SU-DHL-6 (cell line): Measurements from ENCODE around the gene COX6B1.
"Not testable (repeated sequence)": the region's sequence is repeated elsewhere in the genome, so short reads cannot be mapped to it uniquely, and the experiment has no call there.

Source experiments
- H2AFZ ChIP-seq: fragments of 200-600 bp; sonication (generic); 2 replicates; pipeline ENCODE4 v1.6.1; 2014; ENCODE audit warnings: low read depth, mild to moderate bottlenecking, moderate library complexity, mixed read lengths, antibody characterized with exemption, low read length; ENCODE audit not compliant: severe bottlenecking
- H3F3A ChIP-seq: fragments of 200-600 bp; shearing (Covaris generic); 2 replicates; pipeline ENCODE4 v1.6.0; 2016; ENCODE audit warnings: antibody characterized with exemption, mild to moderate bottlenecking; ENCODE audit not compliant: insufficient read depth
- H3K27ac ChIP-seq: fragments of 200-600 bp; sonication (generic); 2 replicates; pipeline ENCODE4 v1.5.1; 2016; ENCODE audit warnings: low read depth, mild to moderate bottlenecking, low read length, moderate library complexity, mixed read lengths
- H3K27me3 ChIP-seq: fragments of 200-600 bp; sonication (generic), shearing (Covaris generic); 2 replicates; pipeline ENCODE4 v1.6.0; 2014; ENCODE audit warnings: mild to moderate bottlenecking, low read length
- H3K36me3 ChIP-seq: fragments of 200-600 bp; sonication (generic); 2 replicates; pipeline ENCODE4 v1.6.1; 2014; ENCODE audit warnings: mild to moderate bottlenecking, low read length, mixed read lengths
- H3K4me2 ChIP-seq: fragments of 300-600, 200-600 bp; shearing (Covaris generic), sonication (generic); 2 replicates; pipeline ENCODE4 v1.6.0; 2014; ENCODE audit warnings: low read length, low read depth, mild to moderate bottlenecking; ENCODE audit not compliant: poor library complexity, severe bottlenecking
- H3K4me3 ChIP-seq: fragments of 200-600 bp; sonication (generic); 2 replicates; pipeline ENCODE4 v1.5.1; 2014; ENCODE audit warnings: antibody characterized with exemption, low read length, mild to moderate bottlenecking, mixed read lengths; ENCODE audit not compliant: insufficient read depth, poor library complexity, severe bottlenecking
- H3K79me2 ChIP-seq: fragments of 200-600 bp; sonication (generic); 2 replicates; pipeline ENCODE4 v1.6.1; 2014; ENCODE audit warnings: mild to moderate bottlenecking, low read length, moderate library complexity; ENCODE audit not compliant: insufficient read depth
- H3K9ac ChIP-seq: fragments of 200-600 bp; sonication (generic); 2 replicates; pipeline ENCODE4 v1.7.0; 2014; ENCODE audit warnings: mild to moderate bottlenecking, low read length
- H3K9me2 ChIP-seq: fragments of 200-600 bp; sonication (generic); replicated peaks from 2 replicates; pipeline ENCODE4 v1.6.1; 2014; ENCODE audit warnings: low read length; ENCODE audit not compliant: insufficient read depth
- H3K9me3 ChIP-seq: fragments of 200-600 bp; sonication (generic); 2 replicates; pipeline ENCODE4 v1.6.1; 2014; ENCODE audit warnings: low read length, mixed read lengths; ENCODE audit not compliant: insufficient read depth
- H4K20me1 ChIP-seq: fragments of 200-600 bp; sonication (generic); 2 replicates; pipeline ENCODE4 v1.6.1; 2014; ENCODE audit warnings: low read depth, mild to moderate bottlenecking, antibody characterized with exemption, low read length, moderate library complexity, mixed read lengths
- EZH2phosphoT487 ChIP-seq: fragments of 200-600 bp; sonication (generic), shearing (Covaris generic); conservative IDR thresholded peaks from 2 replicates; pipeline ENCODE4 v1.6.1; 2018; ENCODE audit warnings: mild to moderate bottlenecking, antibody characterized with exemption, low read length, moderate library complexity, mixed read lengths
- TF ChIP-seq, protein P1 (sequence below): fragments of 200-600 bp; sonication (generic); IDR thresholded peaks from one replicate; pipeline ENCODE4 v1.5.1; 2017; ENCODE audit warnings: antibody characterized with exemption, mild to moderate bottlenecking, low read length, moderate library complexity; ENCODE audit not compliant: insufficient read depth, poor library complexity, severe bottlenecking

The COX6B1 gene

DNA sequence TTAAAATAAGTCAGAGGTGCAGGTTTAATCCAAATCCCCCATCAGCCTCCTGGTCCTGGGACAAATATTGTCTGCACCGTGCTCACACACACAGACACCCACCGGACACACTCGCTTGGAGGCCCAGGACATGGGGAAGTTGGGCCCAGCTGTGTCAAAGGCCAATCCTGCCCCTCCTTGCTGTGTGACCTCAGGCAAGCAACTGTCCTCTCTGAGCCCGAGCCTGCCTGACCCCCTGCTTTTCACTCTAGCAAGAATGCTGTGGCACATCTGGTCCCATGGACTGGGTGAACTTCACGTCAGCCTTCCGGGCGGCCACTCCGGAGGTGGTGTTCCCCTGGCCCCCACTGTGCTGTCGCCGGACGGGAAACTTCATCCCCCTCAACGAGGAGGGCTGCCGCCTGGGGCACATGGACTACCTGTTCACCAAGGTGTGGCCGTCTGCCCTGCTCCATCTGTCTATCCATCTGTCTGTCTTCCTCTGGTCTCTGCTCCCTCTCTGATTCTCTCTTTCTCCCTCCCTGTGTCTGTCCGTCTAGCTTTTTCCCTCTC is 27.5 kb downstream of the COX6B1 start:
- Histone ChIP-seq H3K4me3 (no peak overlapping the region), H3K27ac (no peak overlapping the region), H2AFZ (no peak overlapping the region), H4K20me1 (no peaks in the 10 kb centered on the region), H3F3A (no peaks in the 10 kb centered on the region), H3K36me3 (no peaks in the 10 kb centered on the region), H3K9me2 (no peaks in the 10 kb centered on the region), H3K4me2 (no peak overlapping the region), H3K79me2 (no peaks in the 10 kb centered on the region), H3K9me3 (no peaks in the 10 kb centered on the region), H3K9ac (no peak overlapping the region), H3K27me3 (no peaks in the 10 kb centered on the region)
- TF ChIP-seq, protein P1, sequence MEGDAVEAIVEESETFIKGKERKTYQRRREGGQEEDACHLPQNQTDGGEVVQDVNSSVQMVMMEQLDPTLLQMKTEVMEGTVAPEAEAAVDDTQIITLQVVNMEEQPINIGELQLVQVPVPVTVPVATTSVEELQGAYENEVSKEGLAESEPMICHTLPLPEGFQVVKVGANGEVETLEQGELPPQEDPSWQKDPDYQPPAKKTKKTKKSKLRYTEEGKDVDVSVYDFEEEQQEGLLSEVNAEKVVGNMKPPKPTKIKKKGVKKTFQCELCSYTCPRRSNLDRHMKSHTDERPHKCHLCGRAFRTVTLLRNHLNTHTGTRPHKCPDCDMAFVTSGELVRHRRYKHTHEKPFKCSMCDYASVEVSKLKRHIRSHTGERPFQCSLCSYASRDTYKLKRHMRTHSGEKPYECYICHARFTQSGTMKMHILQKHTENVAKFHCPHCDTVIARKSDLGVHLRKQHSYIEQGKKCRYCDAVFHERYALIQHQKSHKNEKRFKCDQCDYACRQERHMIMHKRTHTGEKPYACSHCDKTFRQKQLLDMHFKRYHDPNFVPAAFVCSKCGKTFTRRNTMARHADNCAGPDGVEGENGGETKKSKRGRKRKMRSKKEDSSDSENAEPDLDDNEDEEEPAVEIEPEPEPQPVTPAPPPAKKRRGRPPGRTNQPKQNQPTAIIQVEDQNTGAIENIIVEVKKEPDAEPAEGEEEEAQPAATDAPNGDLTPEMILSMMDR = no peak
- no peak for TF ChIP-seq EZH2phosphoT487

DNA sequence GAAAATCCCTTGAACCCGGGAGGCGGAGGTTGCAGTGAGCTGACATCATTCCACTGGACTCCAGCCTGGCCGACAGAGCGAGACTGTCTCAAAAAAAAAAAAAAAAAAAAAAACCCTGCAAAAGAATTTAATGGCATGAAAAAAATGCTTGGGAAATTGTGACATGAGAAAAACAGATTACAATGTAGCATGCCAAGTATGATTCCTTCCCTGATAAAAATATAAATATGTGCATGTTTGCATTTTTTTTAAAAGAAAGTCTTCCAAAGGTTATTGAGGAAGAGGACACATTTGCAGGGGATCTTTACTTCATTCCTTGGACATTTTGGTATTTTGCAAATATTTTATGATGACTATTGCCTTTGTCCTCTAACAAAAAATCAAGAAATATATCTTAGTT is 41.7 kb downstream of the COX6B1 start:
- H3K36me3 ChIP-seq = no peaks in the 10 kb centered on the region
- H3K27me3 ChIP-seq = no peaks in the 10 kb centered on the region
- H3K27ac ChIP-seq = no peak overlapping the region
- H3F3A ChIP-seq = no peaks in the 10 kb centered on the region
- no peaks in the 10 kb centered on the region for H3K79me2 ChIP-seq
- no peak overlapping the region for H3K9ac ChIP-seq
- no peak overlapping the region for H3K4me3 ChIP-seq
- H2AFZ ChIP-seq = no peak overlapping the region
- no peak for TF ChIP-seq EZH2phosphoT487
- TF ChIP-seq, protein P1 = no peak
- H3K4me2 ChIP-seq = no peak overlapping the region
- no peaks in the 10 kb centered on the region for H3K9me3 ChIP-seq
- H4K20me1 ChIP-seq = no peaks in the 10 kb centered on the region
- H3K9me2 ChIP-seq = no peaks in the 10 kb centered on the region

GRCh38 chr19:35691106-35691505 is 43.0 kb downstream of the COX6B1 start:
- H3K27me3 ChIP-seq, H3F3A ChIP-seq, H3K27ac ChIP-seq, H3K9me3 ChIP-seq, H3K36me3 ChIP-seq, H3K4me3 ChIP-seq, H2AFZ ChIP-seq, H3K4me2 ChIP-seq, H4K20me1 ChIP-seq, H3K9me2 ChIP-seq, H3K9ac ChIP-seq, H3K79me2 ChIP-seq: not testable (repeated sequence)

- H3K79me2 ChIP-seq = no peaks in the 10 kb centered on the region
- H4K20me1 ChIP-seq = no peaks in the 10 kb centered on the region
- H3K9me2 ChIP-seq = no peaks in the 10 kb centered on the region
- H3K27ac ChIP-seq = no peak overlapping the region
- no peak for TF ChIP-seq EZH2phosphoT487
- TF ChIP-seq, protein P1 = no peak
- H3K4me3 ChIP-seq = no peak overlapping the region
- no peak overlapping the region for H2AFZ ChIP-seq
- H3K4me2 ChIP-seq = no peak overlapping the region
- no peak overlapping the region for H3K9ac ChIP-seq
- no peaks in the 10 kb centered on the region for H3F3A ChIP-seq
- no peaks in the 10 kb centered on the region for H3K36me3 ChIP-seq
- H3K9me3 ChIP-seq = no peaks in the 10 kb centered on the region
- no peaks in the 10 kb centered on the region for H3K27me3 ChIP-seq
These were observed 43.9 kb downstream of the COX6B1 start for GRCh38 chr19:35692010-35692409.
